GM12878 (cell line): Measurements from ENCODE around the gene AOPEP. TPM values are rescaled to one million over a fixed set of nuclear protein-coding genes. Genes with fewer than 3 reads are reported as not detected.

Experiments
- ATAC-seq: fragments of 200-7000 bp; cut with Tn5 transposase; 3 replicates; pipeline ENCODE4 v1.9.1; 2020; ENCODE audit warnings: mild to moderate bottlenecking, moderate library complexity
- BruUV-seq: library from RNA; stranded (reverse); fragments of 400-500 nt; replicated peaks from 2 replicates; lab custom pipeline; 2021; lab: Mats Ljungman, UMichigan
- CTCF ChIA-PET: fragments of 300-600 bp; sonication (Branson Sonifier 250); formaldehyde crosslinking; extraction: SDS; loops from one replicate; lab custom pipeline; 2021; ENCODE audit warnings: inconsistent platforms; lab: Yijun Ruan, JAX
- POLR2A ChIA-PET: fragments of 350-600 bp; formaldehyde crosslinking; extraction: SDS; loops from one replicate; lab custom pipeline; 2021; ENCODE audit warnings: inconsistent platforms; lab: Charles Lee
- RAD21 ChIA-PET: fragments of 300-600 bp; sonication (Branson Sonifier 250); formaldehyde crosslinking; loops from one replicate; lab custom pipeline; 2023; ENCODE audit warnings: antibody characterized with exemption; ENCODE audit not compliant: unreplicated experiment; lab: Charles Lee
- SMC1A ChIA-PET: fragments of 300-600 bp; sonication (Branson Sonifier 250); formaldehyde crosslinking; loops from one replicate; lab custom pipeline; 2023; ENCODE audit not compliant: unreplicated experiment, uncharacterized antibody; lab: Charles Lee
- DNase-seq: peaks from one replicate; pipeline ENCODE4 v3.0.0-alpha.2; 2011; ENCODE audit warnings: low read depth, low spot score
- FAIRE-seq: peaks from 3 replicates; lab custom pipeline; 2011; peaks lifted over from hg19 to GRCh38; lab: Jason Lieb, UNC
- H2AFZ ChIP-seq: 2 replicates; pipeline ENCODE4 v1.6.0; 2011; ENCODE audit warnings: low read depth, low read length, control low read depth; ENCODE audit not compliant: control insufficient read depth
- H3K27ac ChIP-seq: 2 replicates; pipeline ENCODE4 v1.5.1; 2011; ENCODE audit warnings: control low read depth; ENCODE audit not compliant: control insufficient read depth, insufficient read depth
- H3K27me3 ChIP-seq, 2 experiments: replicated peaks in 1 of 2; 2 replicates each; pipeline versions ENCODE4 v1.6.0 to v1.6.1; 2011; ENCODE audit warnings: low read length in 1 of 2; ENCODE audit not compliant: control insufficient read depth in 2 of 2, insufficient read depth in 2 of 2
- H3K36me3 ChIP-seq, 2 experiments: 2 replicates each; pipeline ENCODE4 v1.5.1; 2011; ENCODE audit warnings: low read length in 1 of 2; ENCODE audit not compliant: control insufficient read depth in 2 of 2, insufficient read depth in 2 of 2
- H3K4me1 ChIP-seq: 2 replicates; pipeline ENCODE4 v1.6.1; 2011; ENCODE audit warnings: mild to moderate bottlenecking, low read length, moderate library complexity, mixed read lengths; ENCODE audit not compliant: control insufficient read depth, insufficient read depth
- H3K4me2 ChIP-seq: 2 replicates; pipeline ENCODE4 v1.6.0; 2011; ENCODE audit warnings: control low read depth; ENCODE audit not compliant: control insufficient read depth, insufficient read depth
- H3K4me3 ChIP-seq: fragments of 200-600 bp; sonication (generic); 2 replicates; pipeline ENCODE4 v1.5.1; 2016
- H3K79me2 ChIP-seq: 2 replicates; pipeline ENCODE4 v1.6.0; 2011; ENCODE audit warnings: low read length; ENCODE audit not compliant: control insufficient read depth, insufficient read depth
- H3K9ac ChIP-seq: 2 replicates; pipeline ENCODE4 v1.8.0; 2011; ENCODE audit warnings: low read length, control low read depth, mixed read lengths; ENCODE audit not compliant: control insufficient read depth, insufficient read depth
- H3K9me3 ChIP-seq: replicated peaks from 3 replicates; pipeline ENCODE4 v1.5.1; 2011; ENCODE audit warnings: mild to moderate bottlenecking, low read length; ENCODE audit not compliant: control insufficient read depth, insufficient read depth
- H4K20me1 ChIP-seq: 2 replicates; pipeline ENCODE4 v1.6.0; 2011; ENCODE audit not compliant: control insufficient read depth, insufficient read depth
- ATF7 ChIP-seq: fragments of 450-650 bp; IDR thresholded peaks from 2 replicates; pipeline ENCODE4 v1.6.1; 2016; ENCODE audit warnings: low read depth, mild to moderate bottlenecking
- BHLHE40 ChIP-seq, 2 experiments: fragments of 450-650 bp in 1 of 2; IDR thresholded peaks; 2 replicates each; pipeline ENCODE4 v1.6.1; 2011 to 2017; ENCODE audit warnings: low read depth in 2 of 2, borderline replicate concordance in 1 of 2, improper control_type of control experiment in 1 of 2, low read length in 1 of 2, mild to moderate bottlenecking in 1 of 2
- BRCA1 ChIP-seq: IDR thresholded peaks from 2 replicates; pipeline ENCODE4 v1.6.1; 2011; ENCODE audit warnings: low read depth, low read length, improper control_type of control experiment
- CEBPB ChIP-seq, 2 experiments: fragments of 150-350 bp in 1 of 2; IDR thresholded peaks; 2 replicates each; pipeline ENCODE4 v1.6.1; 2012 to 2014; ENCODE audit warnings: low read depth in 2 of 2, low read length in 2 of 2, borderline replicate concordance in 1 of 2, inconsistent platforms in 1 of 2
- ETV6 ChIP-seq, 2 experiments: fragments of 450-650 bp in 1 of 2; IDR thresholded peaks in 1 of 2; conservative IDR thresholded peaks in 1 of 2; 2 replicates each; pipeline ENCODE4 v1.6.1; 2014; ENCODE audit warnings: antibody characterized with exemption in 1 of 2, borderline replicate concordance in 1 of 2, low read depth in 1 of 2, mild to moderate bottlenecking in 1 of 2, moderate library complexity in 1 of 2
- FOXM1 ChIP-seq: IDR thresholded peaks from 2 replicates; pipeline ENCODE4 v1.6.1; 2012; ENCODE audit warnings: low read depth, mild to moderate bottlenecking, inconsistent platforms, low read length, moderate library complexity
- GATAD2B ChIP-seq: fragments of 450-650 bp; conservative IDR thresholded peaks from 2 replicates; pipeline ENCODE4 v1.6.1; 2017; ENCODE audit warnings: low read depth, mild to moderate bottlenecking, moderate library complexity
- IKZF2 ChIP-seq, 2 experiments: fragments of 450-650 bp; IDR thresholded peaks; 2 replicates each; pipeline ENCODE4 v1.6.1; 2017; ENCODE audit warnings: mild to moderate bottlenecking in 2 of 2, moderate library complexity in 2 of 2
- IRF4 ChIP-seq: IDR thresholded peaks from 2 replicates; pipeline ENCODE4 v1.6.1; 2011; ENCODE audit warnings: low read depth, low read length
- KLF5 ChIP-seq: fragments of 450-650 bp; IDR thresholded peaks from 2 replicates; pipeline ENCODE4 v1.6.1; 2014; ENCODE audit warnings: mild to moderate bottlenecking; ENCODE audit not compliant: partially characterized antibody
- NFIC ChIP-seq: IDR thresholded peaks from 2 replicates; pipeline ENCODE4 v1.6.1; 2012; ENCODE audit warnings: low read depth, mild to moderate bottlenecking, inconsistent platforms, low read length, moderate library complexity
- NFXL1 ChIP-seq: fragments of 450-650 bp; IDR thresholded peaks from 2 replicates; pipeline ENCODE4 v1.6.1; 2017; ENCODE audit warnings: antibody characterized with exemption, mild to moderate bottlenecking, borderline replicate concordance
- RUNX3 ChIP-seq: IDR thresholded peaks from 2 replicates; pipeline ENCODE4 v1.6.1; 2012; ENCODE audit warnings: low read length, inconsistent platforms
- SPI1 ChIP-seq: IDR thresholded peaks from 2 replicates; pipeline ENCODE4 v1.6.1; 2011; ENCODE audit warnings: low read depth, mild to moderate bottlenecking, low read length, moderate library complexity, borderline replicate concordance; ENCODE audit not compliant: insufficient read depth
- TARDBP ChIP-seq: IDR thresholded peaks from 2 replicates; pipeline ENCODE4 v1.6.1; 2016; ENCODE audit warnings: borderline replicate concordance
- ZNF687 ChIP-seq: fragments of 450-650 bp; IDR thresholded peaks from 2 replicates; pipeline ENCODE4 v1.6.1; 2017; ENCODE audit warnings: mild to moderate bottlenecking, moderate library complexity
- WGBS: methylation state at CpG from one replicate; pipeline ENCODE4 v1.1.6; 2016; ENCODE audit warnings: low lambda C conversion rate; ENCODE audit not compliant: insufficient replicate concordance, insufficient coverage; ENCODE audit errors: missing lambda C conversion rate; 5-methylcytosine and 5-hydroxymethylcytosine counted together
- in situ Hi-C: fragments of 300-500 bp; cut with MboI; formaldehyde crosslinking; loops from 9 replicates; pipeline ENCODE4 v1.14.3; 2018; ENCODE audit warnings: mixed read lengths
- intact Hi-C: fragments of 100-400 bp; cut with micrococcal nuclease; formaldehyde crosslinking; loops from one replicate; pipeline ENCODE4 v1.14.2; 2022; ENCODE audit not compliant: unreplicated experiment
- polyA plus RNA-seq, 11 experiments: library from polyadenylated mRNA; depleted of rRNA in 4 of 11; unstranded in 6 of 11; stranded (reverse) in 5 of 11; fragments of >200 nt; fragmentation: Nextera tagmentation in 4 of 11; fragmentation: Illumina TruSeq in 1 of 11; extraction: Ambion mirVana in 4 of 11; extraction: Trizol in 1 of 11; gene quantifications; 1 replicate in 1 of 11; 2 replicates in 10 of 11; pipeline versions ENCODE4 v1.2.1 to v1.2.3, GENCODE V29; 2011 to 2016; ENCODE audit warnings: inconsistent platforms in 2 of 11, missing spikeins in 2 of 11, low read depth in 1 of 11
- total RNA-seq, 4 experiments: library from RNA; depleted of rRNA in 3 of 4; stranded (reverse); fragments of >200 nt in 3 of 4; fragmentation: Illumina TruSeq in 1 of 4; extraction: Trizol in 1 of 4; gene quantifications; 2 replicates each; pipeline versions ENCODE4 v1.2.1 to v1.2.3, GENCODE V29; 2013 to 2021

The AOPEP gene
- total and polyA plus RNA-seq, 10 of the 15 experiments (the other 5 are each of a cell fraction or from before 2014, with no cell fraction given): 2.3 to 16.9 (median 10.1) TPM

GRCh38 chr9:95100071-95100627 is 373.6 kb downstream of the AOPEP start (continued):
- TF ChIP-seq RUNX3 (no peak), BHLHE40 (IDR thresholded peaks at IDR 0.05; ENCODE audit: borderline replicate concordance in 1 of 2, low read depth in 2 of 2, low read length in 1 of 2) (no peak), ZNF687 (no peak), GATAD2B (no peak), SPI1 (no peak), ATF7 (no peak), BRCA1 (no peak)

- TF ChIP-seq IKZF2 (IDR thresholded peaks at IDR 0.05) (no peak), NFIC (no peak), ETV6 (conservative IDR thresholded peaks at IDR 0.05 in 1 of 2, IDR thresholded peaks at IDR 0.05 in 1 of 2; ENCODE audit: borderline replicate concordance in 1 of 2, low read depth in 1 of 2) (no peak), CEBPB (IDR thresholded peaks at IDR 0.05; ENCODE audit: borderline replicate concordance in 1 of 2, low read depth in 2 of 2, low read length in 2 of 2) (no peak), FOXM1 (no peak), NFXL1 (no peak), KLF5 (no peak), IRF4 (no peak), TARDBP (no peak)
- TF ChIP-seq, all 136 proteins: peak for 0
- intact Hi-C loops (no loop called here), in situ Hi-C loops (no loop called here)
- Histone ChIP-seq H3K27ac (no peak overlapping the region), H3K4me1 (no peaks in the 10 kb centered on the region), H2AFZ (no peak overlapping the region), H3K36me3 (no peaks in the 10 kb centered on the region; a peak in 1 of 4 replicates), H4K20me1 (no peaks in the 10 kb centered on the region), H3K27me3 (no peaks in the 10 kb centered on the region), H3K9ac (no peak overlapping the region), H3K79me2 (no peaks in the 10 kb centered on the region), H3K4me3 (no peak overlapping the region), H3K4me2 (no peak overlapping the region), H3K9me3 (no peaks in the 10 kb centered on the region)
- 92% methylated on average over 12 of the region's 12 CpGs for WGBS
- RAD21 ChIA-PET: no interaction called here
- CTCF ChIA-PET: interaction anchor here (1.3 kb wide), 1 partner anchor 27 kb away, joined by 5 read pairs; no protein-coding TSS in a partner anchor
- no peak for DNase-seq
- FAIRE-seq: no peak
- BruUV-seq: no TSS peak
- POLR2A ChIA-PET: no interaction called here
- SMC1A ChIA-PET: no interaction called here
- ATAC-seq: no peak
These were observed 374.8 kb downstream of the AOPEP start for GRCh38 chr9:95101326-95101725.
